HepG2 (cell line): Measurements from ENCODE around the gene P2RY8. TPM values are rescaled to one million over a fixed set of nuclear protein-coding genes. Genes with fewer than 3 reads are reported as not detected.

ENCODE experiments used
- ATAC-seq: fragments of 200-7000 bp; cut with Tn5 transposase; 3 replicates; pipeline ENCODE4 v1.9.1; 2020; ENCODE audit warnings: mild to moderate bottlenecking, moderate library complexity
- BruUV-seq: library from RNA; stranded (reverse); fragments of 400-500 nt; replicated peaks from 2 replicates; lab custom pipeline; 2021; lab: Mats Ljungman, UMichigan
- CTCF ChIA-PET: fragments of 300-600 bp; formaldehyde crosslinking; extraction: SDS; loops from one replicate; lab custom pipeline; 2021; ENCODE audit warnings: low total read pairs, inconsistent platforms, low intra/inter-chr PET ratio; lab: Yijun Ruan, JAX
- POLR2A ChIA-PET: fragments of 350-600 bp; sonication (Branson Sonifier 250); formaldehyde crosslinking; loops from one replicate; lab custom pipeline; 2020; ENCODE audit warnings: antibody characterized with exemption, inconsistent platforms; lab: Yijun Ruan, JAX
- DNase-seq: peaks from one replicate; pipeline ENCODE4 v3.0.0-alpha.2; 2015; ENCODE audit warnings: low spot score
- FAIRE-seq: peaks from 3 replicates; lab custom pipeline; 2011; peaks lifted over from hg19 to GRCh38; lab: Jason Lieb, UNC
- H2AFZ ChIP-seq: one replicate; pipeline ENCODE4 v1.6.1; 2011; ENCODE audit warnings: low read length, inconsistent platforms
- H3K27ac ChIP-seq: fragments of 300-600 bp; 3 replicates; pipeline ENCODE4 v1.8.0; 2011; ENCODE audit warnings: mixed run types, mild to moderate bottlenecking, mixed read lengths, low read length, inconsistent platforms; ENCODE audit not compliant: insufficient read depth; ENCODE audit errors: extremely low read length
- H3K27me3 ChIP-seq, 2 experiments: fragments of 200-600 bp in 1 of 2; 2 replicates in 1 of 2; 3 replicates in 1 of 2; pipeline versions ENCODE4 v1.6.0 to v1.8.0; 2011; ENCODE audit warnings: low read length in 2 of 2, mild to moderate bottlenecking in 2 of 2, moderate library complexity in 2 of 2, inconsistent platforms in 1 of 2; ENCODE audit not compliant: insufficient read depth in 2 of 2, control insufficient read depth in 1 of 2
- H3K36me3 ChIP-seq, 2 experiments: fragments of 200-600 bp in 1 of 2; replicated peaks in 1 of 2; 2 replicates in 1 of 2; 3 replicates in 1 of 2; pipeline versions ENCODE4 v1.5.1 to v1.8.0; 2011; ENCODE audit warnings: low read length in 2 of 2, inconsistent platforms in 1 of 2; ENCODE audit not compliant: insufficient read depth in 2 of 2, control insufficient read depth in 1 of 2
- H3K4me1 ChIP-seq: 2 replicates; pipeline ENCODE4 v1.5.1; 2012; ENCODE audit warnings: low read length, inconsistent platforms; ENCODE audit not compliant: insufficient read depth
- H3K4me2 ChIP-seq: 2 replicates; pipeline ENCODE4 v1.6.0; 2011; ENCODE audit warnings: low read depth, low read length, inconsistent platforms
- H3K4me3 ChIP-seq, 3 experiments: fragments of 200-600 bp in 1 of 3; sonication (generic), shearing (Covaris generic) in 1 of 3; replicated peaks in 1 of 3; 2 replicates each; pipeline ENCODE4 v1.5.1; 2011 to 2016; ENCODE audit warnings: low read length in 3 of 3, inconsistent platforms in 2 of 3, low read depth in 2 of 3, mild to moderate bottlenecking in 2 of 3, control low read depth in 1 of 3, mixed read lengths in 1 of 3; ENCODE audit not compliant: insufficient read depth in 1 of 3
- H3K79me2 ChIP-seq: one replicate; pipeline ENCODE4 v1.6.1; 2011; ENCODE audit warnings: low read length, inconsistent platforms; ENCODE audit not compliant: insufficient read depth
- H3K9ac ChIP-seq: 2 replicates; pipeline ENCODE4 v1.6.0; 2011; ENCODE audit warnings: mild to moderate bottlenecking, low read depth, low read length, inconsistent platforms; ENCODE audit not compliant: insufficient read depth
- H3K9me3 ChIP-seq: 2 replicates; pipeline ENCODE4 v1.5.1; 2012; ENCODE audit warnings: mild to moderate bottlenecking, low read length
- H4K20me1 ChIP-seq: 2 replicates; pipeline ENCODE4 v1.6.0; 2011; ENCODE audit warnings: inconsistent platforms, mild to moderate bottlenecking, low read length, moderate library complexity; ENCODE audit not compliant: insufficient read depth
- CREB1 ChIP-seq, 2 experiments: fragments of 450-650 bp in 1 of 2; IDR thresholded peaks; 2 replicates each; pipeline ENCODE4 v1.6.1; 2016 to 2017; ENCODE audit warnings: control low read depth in 1 of 2, mild to moderate bottlenecking in 1 of 2, missing compliant biosample characterization in 1 of 2, missing genetic modification characterization in 1 of 2
- ISX ChIP-seq: sonication (generic); formaldehyde crosslinking; conservative IDR thresholded peaks from 2 replicates; pipeline ENCODE4 v1.5.0; 2020; ENCODE audit warnings: missing genetic modification reagents
- JUND ChIP-seq: sonication (generic); formaldehyde crosslinking; IDR thresholded peaks from 2 replicates; pipeline ENCODE4 v1.8.0; 2022; ENCODE audit warnings: mild to moderate bottlenecking, missing genetic modification reagents
- MAFK ChIP-seq, 2 experiments: IDR thresholded peaks in 1 of 2; conservative IDR thresholded peaks in 1 of 2; 2 replicates each; pipeline ENCODE4 v1.6.1; 2011; ENCODE audit warnings: improper control_type of control experiment in 2 of 2, low read length in 2 of 2
- MAZ ChIP-seq, 2 experiments: sonication (generic) in 1 of 2; formaldehyde crosslinking in 1 of 2; IDR thresholded peaks; 2 replicates each; pipeline versions ENCODE4 v1.5.0 to v1.6.1; 2012 to 2020; ENCODE audit warnings: low read depth in 2 of 2, mild to moderate bottlenecking in 2 of 2, borderline replicate concordance in 1 of 2, improper control_type of control experiment in 1 of 2, low read length in 1 of 2, missing genetic modification reagents in 1 of 2, moderate library complexity in 1 of 2
- NFIB ChIP-seq: sonication (generic); formaldehyde crosslinking; IDR thresholded peaks from 2 replicates; pipeline ENCODE4 v1.9.0; 2021; ENCODE audit warnings: missing genetic modification reagents, mild to moderate bottlenecking, borderline replicate concordance
- SAFB2 ChIP-seq: sonication (generic); formaldehyde crosslinking; IDR thresholded peaks from 2 replicates; pipeline ENCODE4 v1.5.1; 2020; ENCODE audit warnings: missing genetic modification reagents, low read depth, mild to moderate bottlenecking, borderline replicate concordance
- SPEN ChIP-seq: sonication (generic); formaldehyde crosslinking; IDR thresholded peaks from 2 replicates; pipeline ENCODE4 v1.5.1; 2020; ENCODE audit warnings: low read depth, mild to moderate bottlenecking, missing genetic modification reagents
- TFDP2 ChIP-seq: sonication (generic); formaldehyde crosslinking; IDR thresholded peaks from 2 replicates; pipeline ENCODE4 v1.4.0; 2020; ENCODE audit warnings: missing genetic modification reagents
- ZBTB42 ChIP-seq: sonication (generic); formaldehyde crosslinking; IDR thresholded peaks from 2 replicates; pipeline ENCODE4 v1.5.0; 2020; ENCODE audit warnings: mild to moderate bottlenecking, missing genetic modification reagents
- ZKSCAN1 ChIP-seq: fragments of 150-350 bp; IDR thresholded peaks from 2 replicates; pipeline ENCODE4 v1.6.1; 2014; ENCODE audit warnings: low read length
- ZKSCAN8 ChIP-seq: IDR thresholded peaks from 2 replicates; pipeline ENCODE4 v1.6.1; 2016; ENCODE audit warnings: borderline replicate concordance, missing genetic modification reagents, missing compliant biosample characterization
- ZNF224 ChIP-seq: sonication (generic); formaldehyde crosslinking; IDR thresholded peaks from 2 replicates; pipeline ENCODE4 v1.5.0; 2020; ENCODE audit warnings: mild to moderate bottlenecking, missing genetic modification reagents
- ZUFSP ChIP-seq: sonication (generic); formaldehyde crosslinking; IDR thresholded peaks from 2 replicates; pipeline ENCODE4 v1.9.0; 2021; ENCODE audit warnings: missing genetic modification reagents, mild to moderate bottlenecking, borderline replicate concordance
- whole genome bisulfite sequencing: methylation state at CpG from one replicate; pipeline ENCODE4 v1.1.6; 2017; ENCODE audit warnings: low lambda C conversion rate; 5-methylcytosine and 5-hydroxymethylcytosine counted together
- in situ Hi-C: cut with HindIII; loops from 2 replicates; pipeline ENCODE4 v1.10.0; 2017; ENCODE audit warnings: low pct_unique_long_range_greater_than_20kb; ENCODE audit not compliant: extremely low pct_ligation_motif_present
- intact Hi-C: fragments of 100-400 bp; cut with micrococcal nuclease; formaldehyde crosslinking; loops from one replicate; pipeline ENCODE4 v1.10.0; 2022; ENCODE audit not compliant: unreplicated experiment
- polyA plus RNA-seq, 8 experiments: library from polyadenylated mRNA; depleted of rRNA in 3 of 8; stranded (reverse) in 7 of 8; unstranded in 1 of 8; fragments of >200 nt; fragmentation: Illumina TruSeq in 4 of 8; extraction: Trizol in 4 of 8; gene quantifications; 2 replicates each; pipeline versions ENCODE4 v1.2.1 to v1.2.3, GENCODE V29; 2011 to 2016; ENCODE audit warnings: low read depth in 4 of 8, missing spikeins in 1 of 8, mixed read lengths in 1 of 8; ENCODE audit not compliant: insufficient read depth in 1 of 8
- total RNA-seq, 5 experiments: library from RNA; depleted of rRNA; stranded (reverse); fragments of >200 nt; fragmentation: Illumina TruSeq; extraction: Trizol; gene quantifications; 2 replicates each; pipeline ENCODE4 v1.2.3, GENCODE V29; 2016; ENCODE audit warnings: low read depth in 1 of 5

The P2RY8 gene
- total and polyA plus RNA-seq, 2 of the 13 experiments (the other 11 are each of a cell fraction or from before 2014, with no cell fraction given): 1.0 to 1.3 TPM

GRCh38 chrX:1511150-1511549 lies 25.8 kb downstream of the P2RY8 start:
- no TSS peak for BruUV-seq
- Histone ChIP-seq H3K9me3 (no peaks in the 10 kb centered on the region), H3K4me3 (no peak overlapping the region), H3K4me2 (no peak overlapping the region), H3K36me3 (no peaks in the 10 kb centered on the region), H2AFZ (no peak overlapping the region), H4K20me1 (no peaks in the 10 kb centered on the region), H3K9ac (no peak overlapping the region), H3K4me1 (no peaks in the 10 kb centered on the region), H3K27ac (no peak overlapping the region), H3K27me3 (no peaks in the 10 kb centered on the region), H3K79me2 (no peaks in the 10 kb centered on the region)
- CTCF ChIA-PET: no interaction called here
- intact Hi-C loops (no loop called here), in situ Hi-C loops (no loop called here)
- POLR2A ChIA-PET: no interaction called here
- FAIRE-seq: no peak
- TF ChIP-seq SAFB2 (CRISPR knock-in tag): no peak
- TF ChIP-seq TFDP2 (CRISPR knock-in tag): no peak
- TF ChIP-seq SPEN (CRISPR knock-in tag): no peak
- no peak for TF ChIP-seq ZKSCAN1
- no peak for TF ChIP-seq JUND (CRISPR knock-in tag)
- TF ChIP-seq CREB1 (IDR thresholded peaks at IDR 0.05): no peak
- no peak for TF ChIP-seq CREB1 (CRISPR knock-in tag; IDR thresholded peaks at IDR 0.05)
- TF ChIP-seq ZKSCAN8 (CRISPR knock-in tag): no peak
- no peak for TF ChIP-seq MAZ (IDR thresholded peaks at IDR 0.05; ENCODE audit: borderline replicate concordance, low read depth, low read length)
- no peak for TF ChIP-seq MAZ (CRISPR knock-in tag; IDR thresholded peaks at IDR 0.05; ENCODE audit: low read depth)
- TF ChIP-seq ZUFSP (CRISPR knock-in tag): no peak
- TF ChIP-seq NFIB (CRISPR knock-in tag): no peak
- no peak for TF ChIP-seq ZBTB42 (CRISPR knock-in tag)
- TF ChIP-seq ZNF224 (CRISPR knock-in tag): no peak
- TF ChIP-seq MAFK (conservative IDR thresholded peaks at IDR 0.05 in 1 of 2, IDR thresholded peaks at IDR 0.05 in 1 of 2; ENCODE audit: low read length in 2 of 2): no peak
- TF ChIP-seq ISX (CRISPR knock-in tag): no peak
- no peak for DNase-seq
- ATAC-seq: no peak
- WGBS: 53% methylated on average over 5 of the region's 5 CpGs
